Stimulated activated CD4-positive, alpha-beta T cell treated with anti-CD3 and anti-CD28 coated beads, Interleukin-15, amount 100 ng/mL, for 48 hours (primary cell): ENCODE data around the gene FAM171A2.
A peak's percentile ranks its signal among the peaks of the same experiment; 100 is the strongest.
"Not testable (repeated sequence)": the region's sequence is repeated elsewhere in the genome, so short reads cannot be mapped to it uniquely, and the experiment has no call there.

Source experiments
- DNase-seq, 2 donors: peaks; one replicate each; pipeline ENCODE4 v3.0.0-alpha.2; 2020; ENCODE audit warnings: low read depth in 2 of 2

Gene FAM171A2

DNA sequence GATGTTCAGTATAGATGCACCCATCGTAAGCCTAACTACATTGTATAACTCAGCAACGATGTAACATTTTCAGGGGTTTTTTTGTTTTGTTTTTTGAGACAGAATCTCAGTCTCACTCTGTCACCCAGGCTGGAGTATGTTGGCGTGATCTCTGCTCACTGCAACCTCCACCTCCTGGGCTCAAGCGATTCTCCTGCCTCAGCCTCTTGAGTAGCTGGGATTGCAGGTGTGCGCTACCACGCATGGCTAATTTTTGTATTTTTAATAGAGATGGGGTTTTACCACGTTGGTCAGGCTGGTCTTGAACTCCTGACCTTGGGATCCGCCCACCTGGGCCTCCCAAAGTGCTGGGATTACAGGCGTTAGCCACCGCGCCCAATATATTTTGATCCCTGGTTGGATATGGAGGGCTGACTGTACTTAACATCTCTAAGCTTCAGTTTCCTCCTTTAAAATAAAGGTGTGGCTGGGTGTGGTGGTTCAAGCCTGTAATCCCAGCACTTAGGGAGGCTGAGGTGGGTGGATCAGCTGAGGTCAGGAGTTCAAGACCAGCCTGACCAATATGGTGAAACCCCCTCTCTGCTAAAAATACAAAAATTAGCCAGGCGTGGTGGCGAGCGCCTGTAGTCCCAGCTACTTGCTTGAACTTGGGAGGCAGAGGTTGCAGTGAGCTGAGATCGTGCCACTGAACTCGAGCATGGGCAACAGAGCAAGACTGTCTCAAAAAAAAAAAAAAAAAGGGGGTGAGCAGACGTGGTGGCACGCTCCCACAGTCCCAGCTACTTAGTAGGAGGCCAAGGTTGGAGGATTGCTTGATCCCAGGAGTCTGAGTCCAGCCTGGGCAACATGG, 16.2 kb downstream of the FAM171A2 start:
- DNase-seq, result not testable (repeated sequence)

DNA sequence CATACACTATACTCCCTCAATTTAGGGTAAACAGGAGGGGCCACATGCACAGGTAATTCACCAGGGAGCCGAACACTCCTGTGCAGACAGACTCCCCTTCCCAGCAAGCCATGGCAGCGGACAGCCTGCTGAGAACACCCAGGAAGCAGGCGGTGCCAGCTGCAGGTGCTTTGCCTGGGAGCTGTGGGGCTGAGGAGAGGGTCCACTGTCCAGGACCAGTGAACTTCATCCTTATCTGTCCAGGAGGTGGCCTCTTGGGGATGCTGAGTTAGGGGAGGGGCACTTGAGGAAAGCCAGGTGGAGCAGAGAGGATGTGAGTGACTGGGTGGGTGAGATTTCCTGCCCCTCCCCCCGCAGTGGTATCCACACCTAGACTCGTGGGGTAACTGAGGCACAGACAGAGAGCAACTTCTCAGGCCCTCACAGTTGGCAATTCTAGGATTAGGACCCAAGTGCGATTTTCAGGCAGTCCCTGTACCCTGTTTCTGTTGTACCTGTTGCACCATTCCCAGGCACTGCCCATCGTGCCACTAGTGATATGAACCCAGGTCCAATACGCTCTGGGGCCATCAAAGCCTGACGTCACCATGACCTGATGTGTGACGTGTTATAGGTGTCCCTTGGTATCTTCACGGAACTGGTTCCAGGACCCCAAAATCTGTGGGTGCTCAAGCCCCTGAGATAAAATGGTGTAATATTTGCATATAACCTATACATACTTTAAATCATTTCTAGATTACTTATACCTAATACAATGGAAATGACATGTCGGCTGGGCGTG, 17.4 kb downstream of the FAM171A2 start:
- DNase-seq, result no peak

- DNase-seq, result peak in 1 of 2 donors; percentile 33
Measured at GRCh38 chr17:44345454-44346026, 18.1 kb downstream of the FAM171A2 start.

DNA sequence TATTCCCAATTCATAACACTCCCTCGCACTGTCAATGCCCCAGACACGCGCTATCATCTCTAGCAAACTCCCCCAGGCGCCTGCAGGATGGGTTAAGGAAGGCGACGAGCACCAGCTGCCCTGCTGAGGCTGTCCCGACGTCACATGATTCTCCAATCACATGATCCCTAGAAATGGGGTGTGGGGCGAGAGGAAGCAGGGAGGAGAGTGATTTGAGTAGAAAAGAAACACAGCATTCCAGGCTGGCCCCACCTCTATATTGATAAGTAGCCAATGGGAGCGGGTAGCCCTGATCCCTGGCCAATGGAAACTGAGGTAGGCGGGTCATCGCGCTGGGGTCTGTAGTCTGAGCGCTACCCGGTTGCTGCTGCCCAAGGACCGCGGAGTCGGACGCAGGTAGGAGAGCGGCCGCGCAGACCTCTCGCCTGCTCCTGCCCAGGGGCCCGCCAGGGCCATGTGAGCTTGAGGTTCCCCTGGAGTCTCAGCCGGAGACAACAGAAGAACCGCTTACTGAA, 18.7 kb downstream of the FAM171A2 start, which contains the start of gene GRN:
Gene GRN (plus strand): TSS at position 364 of the 515 bp plus-strand sequence. CDS start 3,863 bp downstream, outside the sequence.
- peak; percentile 79 for DNase-seq

DNA sequence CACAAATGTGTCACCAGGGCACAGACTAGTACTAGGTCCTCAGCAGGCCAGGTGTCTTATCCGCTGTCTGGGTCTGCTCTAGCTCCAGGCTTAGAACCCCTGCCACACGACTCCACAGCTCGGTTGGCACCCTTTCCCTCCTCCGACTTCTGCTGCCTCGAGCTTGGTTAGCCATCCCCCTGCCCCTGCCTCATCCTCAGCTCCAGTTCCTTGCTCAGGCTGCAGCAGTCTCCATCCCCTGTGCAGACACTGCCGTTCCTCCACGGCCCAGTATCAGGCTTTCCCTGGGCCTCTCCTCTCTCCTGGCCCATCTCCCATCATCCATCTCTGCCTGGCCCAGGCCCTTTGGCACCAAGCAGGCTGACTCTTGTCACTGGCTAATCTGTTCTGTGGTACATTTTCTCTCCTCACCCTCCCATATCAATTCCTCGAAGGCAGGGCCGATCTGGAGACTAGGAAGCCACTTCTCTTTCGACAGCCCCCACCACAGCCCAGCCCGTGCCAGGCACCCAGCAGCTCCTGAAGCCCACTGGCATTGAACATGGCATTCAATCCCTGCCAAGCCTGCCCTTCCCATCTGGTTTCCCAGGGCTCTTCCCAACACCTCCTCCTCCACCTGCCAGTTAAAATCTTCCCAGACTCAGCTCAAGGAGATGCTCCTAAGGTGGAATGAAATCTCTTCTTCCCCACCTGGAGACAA, 20.0 kb downstream of the FAM171A2 start:
- DNase-seq, result no peak

DNA sequence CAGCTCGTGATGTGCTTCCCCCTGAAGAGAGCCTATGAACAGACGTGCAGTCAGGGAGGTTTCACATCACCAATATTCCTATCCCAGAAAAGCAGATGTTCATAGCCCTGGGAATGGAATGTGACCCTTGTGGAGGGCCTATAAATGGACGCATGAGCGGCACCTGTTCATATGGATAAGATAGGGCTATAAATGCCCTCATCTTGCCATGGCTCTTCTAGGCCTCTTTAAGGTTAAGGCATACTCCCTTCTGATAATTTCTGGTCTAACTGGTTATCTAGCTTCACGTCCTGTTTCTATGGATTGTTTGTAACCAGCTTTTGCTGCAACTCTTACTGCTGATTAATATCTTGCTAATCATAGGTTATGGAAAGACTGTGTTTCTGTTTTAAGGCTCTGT, 23.1 kb downstream of the FAM171A2 start:
- DNase-seq, result not testable (repeated sequence)

GRCh38 chr17:44338702-44339101, 25.0 kb downstream of the FAM171A2 start:
- no peak for DNase-seq

DNA sequence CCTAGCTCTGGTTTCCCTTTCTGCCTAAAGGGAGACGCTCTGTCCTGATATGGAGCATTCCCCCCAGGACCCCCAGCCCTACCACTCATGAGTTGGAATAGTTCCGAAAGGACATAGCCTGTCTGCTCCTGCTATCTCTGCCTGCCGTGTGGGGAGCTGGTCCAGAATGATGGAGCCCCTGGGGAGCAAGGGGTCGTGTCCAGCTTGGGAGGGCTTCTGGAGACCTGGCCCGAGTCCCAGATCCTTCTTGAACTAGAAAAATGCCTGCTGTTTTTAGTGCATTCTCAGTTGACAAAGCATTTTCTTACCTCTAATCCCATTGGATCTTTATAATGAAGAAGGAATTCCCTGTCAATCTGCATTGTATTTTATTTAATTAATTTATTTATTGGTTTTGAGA, 27.7 kb downstream of the FAM171A2 start:
- no peak for DNase-seq

GRCh38 chr17:44335564-44335963, 28.1 kb downstream of the FAM171A2 start:
- no peak for DNase-seq

GRCh38 chr17:44334727-44335126, 28.9 kb downstream of the FAM171A2 start:
- DNase-seq, result no peak

DNA sequence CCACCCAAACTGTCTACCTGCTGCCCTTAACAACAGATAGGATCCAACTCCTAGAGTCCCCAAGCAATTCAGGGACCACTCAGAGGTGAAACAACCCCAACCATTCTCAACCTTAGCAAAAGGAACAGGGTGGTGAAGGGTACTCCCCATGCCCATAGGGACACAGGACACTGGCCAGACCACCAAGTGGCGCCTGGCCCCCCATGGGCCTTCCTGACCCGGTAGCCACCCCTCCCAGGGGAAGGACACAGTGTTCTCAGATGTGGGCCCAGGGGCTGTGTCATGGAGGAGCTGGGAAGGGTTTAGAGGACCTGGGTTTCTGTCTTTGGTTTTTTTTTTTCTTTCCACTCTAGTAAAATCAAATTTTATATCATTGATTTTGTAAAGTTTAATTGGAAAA, 29.3 kb downstream of the FAM171A2 start:
- DNase-seq, result no peak

- no peak for DNase-seq
Measured at GRCh38 chr17:44333371-44333770, 30.3 kb downstream of the FAM171A2 start.

GRCh38 chr17:44331249-44331760, 32.3 kb downstream of the FAM171A2 start:
- DNase-seq, result peak in 1 of 2 donors; percentile 66

DNA sequence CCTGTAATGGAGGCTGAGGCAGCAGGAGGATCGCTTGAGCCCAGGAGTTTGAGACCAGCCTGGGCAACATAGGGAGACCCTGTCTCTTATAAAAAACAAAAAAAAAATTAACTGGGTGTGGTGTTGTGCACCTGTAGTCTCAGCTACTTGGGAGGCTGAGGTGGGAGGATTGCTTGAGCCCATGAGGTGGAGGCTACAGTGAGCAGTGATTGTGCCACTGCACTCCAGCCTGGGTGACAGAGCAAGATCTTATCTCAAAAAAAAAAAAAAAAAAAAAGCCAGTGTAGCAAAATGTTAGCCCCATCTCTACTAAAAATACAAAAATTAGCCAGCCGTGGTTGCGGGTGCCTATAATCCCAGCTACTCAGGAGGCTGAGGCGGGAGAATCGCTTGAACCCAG, 33.4 kb downstream of the FAM171A2 start:
- not testable (repeated sequence) for DNase-seq

- not testable (repeated sequence) for DNase-seq
Measured at GRCh38 chr17:44329516-44329915, 34.1 kb downstream of the FAM171A2 start.

DNA sequence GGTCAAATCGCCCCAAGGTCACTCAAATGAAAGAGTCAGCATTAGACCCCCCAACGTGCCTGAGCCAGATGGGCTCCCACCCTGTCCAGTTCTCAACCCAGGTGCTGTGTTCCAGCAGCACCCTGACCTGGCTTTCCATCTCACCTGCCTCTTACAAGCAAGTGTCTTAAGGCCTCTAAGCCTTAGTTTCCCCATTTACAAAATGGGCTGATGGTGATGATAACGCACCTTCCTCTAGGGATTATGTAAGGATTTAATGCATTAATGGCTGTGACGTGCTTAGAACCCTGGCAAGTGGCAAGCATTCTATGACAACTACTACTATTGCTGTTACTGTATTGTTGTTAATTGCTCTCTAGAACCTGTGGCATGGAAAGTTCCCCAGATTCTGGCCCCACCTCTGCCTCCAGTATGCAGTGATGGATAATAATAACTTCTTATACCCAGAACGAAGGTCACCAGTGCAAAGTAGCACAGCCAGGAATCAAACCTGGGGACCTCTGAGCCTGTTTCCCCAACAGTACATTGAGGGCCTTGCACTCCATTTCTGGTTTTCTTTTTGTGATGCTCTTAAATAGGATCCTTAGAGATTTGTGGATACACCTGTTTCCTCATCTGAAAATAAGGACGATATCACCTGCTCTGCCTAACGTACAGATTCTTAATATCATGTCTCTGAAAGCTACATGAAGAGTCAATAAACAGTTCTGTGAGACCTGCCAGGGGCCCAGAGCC, 35.8 kb downstream of the FAM171A2 start:
- DNase-seq, result no peak

- peak; percentile 85 to 89 for DNase-seq
Measured at GRCh38 chr17:44326861-44327444, 36.7 kb downstream of the FAM171A2 start.

- DNase-seq, result peak; percentile 85 to 92
Measured at GRCh38 chr17:44324571-44325275, 38.9 kb downstream of the FAM171A2 start, which contains the start of gene SLC25A39. Gene SLC25A39, minus strand, starts transcription at chr17:44324823. Its CDS starts 1,261 bp downstream, at chr17:44323562.

GRCh38 chr17:44324092-44324570, 39.5 kb downstream of the FAM171A2 start:
- no peak for DNase-seq
